GM12801 (cell line): ENCODE results near the gene TMEM132E.

Experiments
- TF ChIP-seq, protein P1 (sequence below): IDR thresholded peaks from one replicate; pipeline ENCODE4 v1.5.1; 2011; ENCODE audit warnings: control low read depth; ENCODE audit not compliant: insufficient read length; ENCODE audit errors: extremely low read depth

The TMEM132E gene

GRCh38 chr17:34616148-34616547 is 36.8 kb downstream of the TMEM132E start:
- TF ChIP-seq, protein P1, sequence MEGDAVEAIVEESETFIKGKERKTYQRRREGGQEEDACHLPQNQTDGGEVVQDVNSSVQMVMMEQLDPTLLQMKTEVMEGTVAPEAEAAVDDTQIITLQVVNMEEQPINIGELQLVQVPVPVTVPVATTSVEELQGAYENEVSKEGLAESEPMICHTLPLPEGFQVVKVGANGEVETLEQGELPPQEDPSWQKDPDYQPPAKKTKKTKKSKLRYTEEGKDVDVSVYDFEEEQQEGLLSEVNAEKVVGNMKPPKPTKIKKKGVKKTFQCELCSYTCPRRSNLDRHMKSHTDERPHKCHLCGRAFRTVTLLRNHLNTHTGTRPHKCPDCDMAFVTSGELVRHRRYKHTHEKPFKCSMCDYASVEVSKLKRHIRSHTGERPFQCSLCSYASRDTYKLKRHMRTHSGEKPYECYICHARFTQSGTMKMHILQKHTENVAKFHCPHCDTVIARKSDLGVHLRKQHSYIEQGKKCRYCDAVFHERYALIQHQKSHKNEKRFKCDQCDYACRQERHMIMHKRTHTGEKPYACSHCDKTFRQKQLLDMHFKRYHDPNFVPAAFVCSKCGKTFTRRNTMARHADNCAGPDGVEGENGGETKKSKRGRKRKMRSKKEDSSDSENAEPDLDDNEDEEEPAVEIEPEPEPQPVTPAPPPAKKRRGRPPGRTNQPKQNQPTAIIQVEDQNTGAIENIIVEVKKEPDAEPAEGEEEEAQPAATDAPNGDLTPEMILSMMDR, result no peak

GRCh38 chr17:34617398-34617797 is 38.0 kb downstream of the TMEM132E start:
- TF ChIP-seq, protein P1, result no peak

DNA sequence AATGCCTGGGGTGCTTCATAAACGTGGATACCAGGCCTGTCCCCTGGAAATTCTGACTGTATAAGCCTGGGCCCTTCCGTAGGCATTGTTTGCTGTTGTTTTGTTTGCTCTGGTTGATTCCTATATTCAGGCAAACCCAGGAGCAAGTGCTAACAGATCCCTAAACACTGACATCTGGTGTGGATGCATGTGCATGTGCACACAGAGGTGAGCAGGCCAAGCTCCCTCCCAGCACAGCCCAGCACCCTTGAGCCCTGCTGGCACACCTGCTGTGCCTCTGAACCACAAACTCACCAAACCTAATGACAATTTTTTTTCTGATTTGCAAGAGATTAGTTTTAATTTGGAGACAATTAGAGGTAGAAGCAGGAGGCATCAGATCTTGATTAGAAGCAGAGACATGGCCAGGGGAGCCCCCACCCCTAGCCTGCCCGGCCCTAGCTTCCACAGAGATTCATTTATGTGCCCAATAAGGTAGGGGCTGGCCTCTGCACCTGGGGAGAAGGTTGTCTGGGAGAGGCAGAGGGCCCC is 40.4 kb downstream of the TMEM132E start:
- TF ChIP-seq, protein P1, result no peak

- TF ChIP-seq, protein P1, result no peak
These were observed 41.1 kb downstream of the TMEM132E start for GRCh38 chr17:34620458-34620857.

GRCh38 chr17:34622862-34623623 is 43.7 kb downstream of the TMEM132E start:
- TF ChIP-seq, protein P1, result no peak

GRCh38 chr17:34623856-34624766 is 44.7 kb downstream of the TMEM132E start:
- TF ChIP-seq, protein P1, result no peak

GRCh38 chr17:34624767-34625383 is 45.5 kb downstream of the TMEM132E start:
- TF ChIP-seq, protein P1, result no peak
